HG03175 (cell line): Measurements from ENCODE around the gene SELENOP.
"Not testable (repeated sequence)": the region's sequence is repeated elsewhere in the genome, so short reads cannot be mapped to it uniquely, and the experiment has no call there.

Experiments used
- ATAC-seq: cut with Tn5 transposase; IDR thresholded peaks from one replicate; pipeline ENCODE4 v1.9.1; 2021; ENCODE audit warnings: mild to moderate bottlenecking, moderate library complexity; ENCODE audit not compliant: unreplicated experiment

SELENOP gene

GRCh38 chr5:42811591-42812446 lies at the start of gene SELENOP:
Gene SELENOP (minus strand): TSS chr5:42811892. CDS start chr5:42808353, 3,539 bp downstream.
- no peak for ATAC-seq

GRCh38 chr5:42858687-42859086 lies 47.0 kb upstream of the SELENOP start:
- ATAC-seq = no peak

GRCh38 chr5:42858031-42858643 lies 46.4 kb upstream of the SELENOP start:
- ATAC-seq = no peak

- ATAC-seq = no peak
Measured at GRCh38 chr5:42855811-42856210, 44.1 kb upstream of the SELENOP start.

- ATAC-seq = no peak
Measured at GRCh38 chr5:42855386-42855785, 43.7 kb upstream of the SELENOP start.

- ATAC-seq = no peak
Measured at GRCh38 chr5:42854795-42855194, 43.1 kb upstream of the SELENOP start.

GRCh38 chr5:42852826-42853225 lies 41.1 kb upstream of the SELENOP start:
- ATAC-seq = no peak

GRCh38 chr5:42851481-42851880 lies 39.8 kb upstream of the SELENOP start:
- no peak for ATAC-seq

- ATAC-seq = no peak
Measured at GRCh38 chr5:42848545-42848944, 36.9 kb upstream of the SELENOP start.

- ATAC-seq = not testable (repeated sequence)
Measured at GRCh38 chr5:42844408-42844807, 32.7 kb upstream of the SELENOP start.

GRCh38 chr5:42843675-42844292 lies 32.1 kb upstream of the SELENOP start:
- ATAC-seq = no peak

GRCh38 chr5:42842921-42843641 lies 31.4 kb upstream of the SELENOP start:
- no peak for ATAC-seq

- no peak for ATAC-seq
Measured at GRCh38 chr5:42840842-42841567, 29.3 kb upstream of the SELENOP start.

- ATAC-seq = no peak
Measured at GRCh38 chr5:42840269-42840668, 28.6 kb upstream of the SELENOP start.

GRCh38 chr5:42839196-42839595 lies 27.5 kb upstream of the SELENOP start:
- ATAC-seq = no peak

GRCh38 chr5:42837601-42838000 lies 25.9 kb upstream of the SELENOP start:
- ATAC-seq = no peak

GRCh38 chr5:42836070-42836769 lies 24.5 kb upstream of the SELENOP start:
- ATAC-seq = no peak

GRCh38 chr5:42832060-42832459 lies 20.4 kb upstream of the SELENOP start:
- ATAC-seq = no peak

- ATAC-seq = no peak
Measured at GRCh38 chr5:42830924-42831323, 19.2 kb upstream of the SELENOP start.

- ATAC-seq = no peak
Measured at GRCh38 chr5:42828671-42829070, 17.0 kb upstream of the SELENOP start.
